Epithelial cell of proximal tubule (primary cell): ENCODE measurements around the gene BTBD18. TPM values are rescaled to one million over a fixed set of nuclear protein-coding genes. Genes with fewer than 3 reads are reported as not detected.
A peak's percentile ranks its signal among the peaks of the same experiment; 100 is the strongest.

Experiments used
- DNase-seq: peaks from one replicate; pipeline ENCODE4 v3.0.0-alpha.2; 2011; ENCODE audit warnings: low read depth
- H3K4me3 ChIP-seq: 2 replicates; pipeline ENCODE4 v1.5.1; 2011; ENCODE audit warnings: low read depth, mild to moderate bottlenecking, low read length
- total RNA-seq: library from RNA; depleted of rRNA; stranded (reverse); fragments of >200 nt; gene quantifications from 2 replicates; pipeline ENCODE4 v1.2.3, GENCODE V29; 2015
- TF ChIP-seq, protein P1 (sequence below): conservative IDR thresholded peaks from 2 replicates; pipeline ENCODE4 v1.5.1; 2012; ENCODE audit warnings: low read depth, mild to moderate bottlenecking, low read length

Gene BTBD18, protein sequence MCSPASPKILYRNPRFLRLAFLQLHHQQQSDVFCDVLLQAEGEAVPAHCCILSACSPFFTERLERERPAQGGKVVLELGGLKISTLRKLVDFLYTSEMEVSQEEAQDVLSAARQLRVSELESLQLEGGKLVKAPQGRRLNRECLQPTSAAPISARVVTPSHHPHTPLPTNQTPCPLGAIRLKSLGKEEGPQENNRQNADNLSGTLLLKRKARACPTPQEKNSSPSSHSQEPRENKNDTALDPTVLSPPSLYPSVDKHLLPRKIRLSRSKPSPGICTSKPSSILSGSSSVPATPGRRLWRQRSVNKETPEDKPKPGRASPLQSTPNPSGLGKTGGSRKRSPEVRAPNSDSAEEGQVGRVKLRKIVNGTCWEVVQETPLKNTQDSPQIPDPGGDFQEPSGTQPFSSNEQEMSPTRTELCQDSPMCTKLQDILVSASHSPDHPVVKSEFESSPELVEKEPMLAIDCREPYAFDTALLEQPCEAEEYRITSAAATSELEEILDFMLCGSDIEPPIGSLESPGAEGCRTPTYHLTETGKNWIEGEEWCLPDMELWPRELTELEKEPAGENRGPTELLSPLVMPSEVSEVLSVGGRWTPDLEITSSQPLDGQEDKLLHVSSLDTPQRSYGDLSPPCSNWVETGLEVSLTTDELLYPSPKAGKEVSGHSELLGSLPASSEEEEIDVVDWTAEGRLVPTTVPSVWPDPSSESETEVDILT
- not detected in 2 replicates for total RNA-seq

DNA sequence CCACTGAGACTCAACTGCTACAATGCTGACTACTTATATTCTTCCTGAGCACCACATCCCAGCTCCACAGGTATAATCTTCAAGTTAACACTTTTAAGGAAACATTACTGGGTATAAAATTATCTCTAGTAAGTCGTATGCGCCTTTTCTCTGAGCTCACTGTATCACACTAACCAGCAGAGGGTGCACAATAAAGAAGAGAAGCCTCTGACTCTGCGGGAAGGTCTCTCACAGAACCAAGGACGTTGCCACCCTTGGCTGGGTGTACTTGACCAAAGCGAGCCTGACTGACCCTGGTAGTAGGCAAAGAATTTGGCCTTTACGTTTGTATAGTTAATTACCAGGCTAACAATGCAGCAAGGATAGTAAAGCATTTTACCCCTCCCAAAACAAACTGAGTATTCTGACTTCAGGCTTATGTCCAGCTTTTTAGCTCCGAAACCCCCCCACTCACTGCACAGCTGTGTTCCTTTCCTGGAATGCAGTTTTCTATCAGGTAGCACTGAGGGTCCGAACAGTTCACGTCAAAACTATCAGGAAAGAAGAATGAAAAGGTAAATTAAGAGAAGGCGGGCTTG, at the start of gene BTBD18:
TSS of gene BTBD18 (minus strand) at position 144 of the 578 bp plus-strand sequence. CDS start 631 bp downstream, outside the sequence.
- TF ChIP-seq, protein P1, sequence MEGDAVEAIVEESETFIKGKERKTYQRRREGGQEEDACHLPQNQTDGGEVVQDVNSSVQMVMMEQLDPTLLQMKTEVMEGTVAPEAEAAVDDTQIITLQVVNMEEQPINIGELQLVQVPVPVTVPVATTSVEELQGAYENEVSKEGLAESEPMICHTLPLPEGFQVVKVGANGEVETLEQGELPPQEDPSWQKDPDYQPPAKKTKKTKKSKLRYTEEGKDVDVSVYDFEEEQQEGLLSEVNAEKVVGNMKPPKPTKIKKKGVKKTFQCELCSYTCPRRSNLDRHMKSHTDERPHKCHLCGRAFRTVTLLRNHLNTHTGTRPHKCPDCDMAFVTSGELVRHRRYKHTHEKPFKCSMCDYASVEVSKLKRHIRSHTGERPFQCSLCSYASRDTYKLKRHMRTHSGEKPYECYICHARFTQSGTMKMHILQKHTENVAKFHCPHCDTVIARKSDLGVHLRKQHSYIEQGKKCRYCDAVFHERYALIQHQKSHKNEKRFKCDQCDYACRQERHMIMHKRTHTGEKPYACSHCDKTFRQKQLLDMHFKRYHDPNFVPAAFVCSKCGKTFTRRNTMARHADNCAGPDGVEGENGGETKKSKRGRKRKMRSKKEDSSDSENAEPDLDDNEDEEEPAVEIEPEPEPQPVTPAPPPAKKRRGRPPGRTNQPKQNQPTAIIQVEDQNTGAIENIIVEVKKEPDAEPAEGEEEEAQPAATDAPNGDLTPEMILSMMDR = peak; percentile 73
- H3K4me3 ChIP-seq = no peak within 1 kb of the TSS
- DNase-seq = peak; percentile 25

DNA sequence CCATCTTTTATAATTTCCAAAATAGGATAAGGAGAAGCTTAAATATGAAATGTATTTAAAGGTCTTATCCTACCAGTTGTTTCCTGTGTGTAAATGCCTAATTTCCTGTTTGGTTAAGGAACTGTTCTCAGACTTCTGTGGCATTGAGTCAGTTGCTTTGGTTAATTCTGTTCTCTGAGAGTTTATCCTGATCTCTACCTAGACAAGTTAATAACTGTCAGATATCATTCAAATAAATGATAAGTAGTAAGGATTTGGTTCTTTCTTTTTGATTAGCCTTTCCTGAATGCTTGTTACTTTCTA, 49.5 kb upstream of the BTBD18 start:
- no peak overlapping the region for H3K4me3 ChIP-seq
- TF ChIP-seq, protein P1 = no peak
- no peak for DNase-seq

DNA sequence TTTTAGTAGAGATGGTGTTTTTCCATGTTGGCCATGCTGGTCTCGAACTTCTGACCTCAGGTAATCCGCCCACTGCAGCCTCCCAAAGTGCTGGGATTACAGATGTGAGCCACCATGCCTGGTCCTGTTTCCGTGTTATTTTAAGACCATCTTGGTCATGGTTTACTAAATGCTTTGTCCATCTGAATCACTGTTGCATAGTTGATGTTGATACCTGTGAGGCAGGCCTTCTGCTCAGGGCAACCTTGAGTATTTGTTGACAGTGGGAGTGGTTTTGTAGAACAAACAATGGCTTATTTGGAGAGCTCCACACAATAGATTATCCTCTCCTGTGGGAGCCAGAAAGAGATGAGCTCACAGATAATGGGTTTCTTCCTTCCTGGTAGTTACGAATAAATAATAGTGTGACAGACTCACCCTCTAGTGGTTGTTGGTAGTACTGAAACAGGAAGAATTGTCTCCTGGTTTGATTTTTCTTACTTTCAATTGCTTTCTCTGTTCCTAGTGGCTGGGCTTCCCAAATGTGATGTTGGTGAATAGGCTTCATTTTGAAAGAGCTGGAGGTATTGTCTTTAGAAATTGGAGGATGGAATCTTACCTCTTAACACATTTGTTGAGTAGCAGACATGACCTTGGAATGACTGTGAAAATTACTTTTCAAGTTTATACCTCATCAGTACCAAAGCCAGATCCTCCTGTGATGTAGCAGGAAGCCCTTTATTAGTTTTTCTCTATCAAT, 49.0 kb upstream of the BTBD18 start:
- DNase-seq = peak; percentile 45
- TF ChIP-seq, protein P1 = peak; percentile 79
- no peak overlapping the region for H3K4me3 ChIP-seq

DNA sequence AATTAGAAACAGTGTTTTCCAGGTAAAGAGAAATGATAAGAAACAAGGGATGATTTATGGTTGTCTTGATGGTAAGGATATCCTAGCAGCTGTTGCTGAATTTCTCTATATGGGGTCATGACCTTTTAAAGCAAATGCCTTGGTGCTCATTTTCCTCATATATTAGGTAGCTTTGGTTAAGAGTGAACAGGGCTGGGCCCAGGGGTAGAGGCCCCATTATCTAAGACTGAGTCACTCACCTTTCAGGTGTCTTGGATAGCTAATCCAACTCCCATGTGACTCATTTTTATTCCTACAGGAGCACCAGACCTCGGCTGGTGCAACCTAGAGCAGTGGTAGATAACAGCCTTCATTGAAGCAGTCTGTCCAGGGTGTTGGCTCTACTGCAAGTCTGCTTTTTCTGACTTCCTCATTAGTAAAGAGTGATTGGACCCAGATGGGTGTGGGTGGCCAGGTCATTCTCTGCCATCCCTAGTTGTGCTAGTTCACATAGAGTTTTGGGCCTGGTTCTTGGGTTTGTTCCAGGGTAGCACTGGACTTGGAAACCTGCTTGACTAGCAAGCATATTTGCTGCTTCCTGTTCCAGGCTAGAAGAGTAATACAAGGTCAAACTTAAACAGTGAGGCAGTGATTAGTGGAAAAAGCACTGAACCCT, 47.4 kb upstream of the BTBD18 start:
- TF ChIP-seq, protein P1 = no peak
- no peak overlapping the region for H3K4me3 ChIP-seq
- peak; percentile 56 for DNase-seq

DNA sequence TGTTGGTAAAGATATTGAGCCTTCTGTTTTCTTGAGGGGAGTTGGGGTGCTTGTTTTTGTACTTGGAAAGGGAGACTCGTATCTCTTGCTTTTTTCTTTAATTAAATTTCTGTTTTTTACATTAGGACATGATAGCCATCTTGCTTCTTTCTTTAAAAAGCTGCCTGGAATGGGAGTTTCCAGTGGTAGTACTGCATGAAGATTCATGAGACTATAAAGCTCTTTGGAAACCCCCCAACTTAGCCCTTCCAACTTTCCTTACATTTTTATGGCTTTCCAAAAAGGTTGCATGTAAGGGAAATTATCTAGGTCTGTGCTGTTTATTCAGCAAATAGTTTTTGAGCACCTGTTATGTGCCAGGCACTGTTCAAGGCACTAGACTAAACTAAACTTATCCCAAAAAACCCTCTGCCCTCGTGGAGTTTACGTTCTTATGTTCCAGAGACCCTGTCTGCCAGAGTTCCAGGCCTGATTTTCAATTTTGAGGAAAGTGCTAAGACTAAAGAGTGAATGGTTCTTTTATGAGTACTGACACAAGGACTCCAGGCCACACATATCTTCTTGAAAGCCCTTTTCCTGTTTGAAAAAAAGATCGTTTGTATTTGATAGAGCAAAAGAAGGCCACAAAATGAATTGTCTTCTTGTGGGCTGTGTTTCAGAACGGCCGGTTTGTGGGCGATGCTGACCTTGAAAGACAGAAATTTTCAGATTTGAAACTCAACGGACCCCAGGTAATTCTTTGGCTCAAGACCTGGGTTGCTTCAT, 41.9 kb upstream of the BTBD18 start:
- TF ChIP-seq, protein P1 = no peak
- DNase-seq = no peak
- H3K4me3 ChIP-seq = no peak overlapping the region

DNA sequence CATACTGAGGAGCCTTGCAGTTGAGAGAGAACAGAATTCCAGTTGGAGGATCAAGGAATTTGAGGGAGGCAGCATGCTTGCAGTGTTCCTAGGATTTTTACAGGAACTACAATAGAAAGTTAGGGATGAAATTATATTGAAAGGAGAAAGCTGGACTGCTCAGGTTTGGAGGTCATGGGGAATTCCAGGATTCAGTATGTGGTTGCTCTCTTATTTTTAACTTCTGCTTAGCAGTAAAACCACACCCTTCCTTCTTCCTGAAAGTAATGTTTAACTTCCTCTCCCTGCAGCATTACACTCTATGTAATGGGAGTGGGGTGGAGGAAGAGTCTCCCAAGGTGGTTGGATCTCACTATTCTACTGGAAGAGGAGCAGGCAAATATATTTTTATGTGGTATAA, 41.3 kb upstream of the BTBD18 start:
- TF ChIP-seq, protein P1 = no peak
- H3K4me3 ChIP-seq = peak overlapping the region; percentile 1
- DNase-seq = no peak
